Testis (tissue), 2 donors: Measurements from ENCODE around the gene SH2D3A.
"Not testable (repeated sequence)": the region's sequence is repeated elsewhere in the genome, so short reads cannot be mapped to it uniquely, and the experiment has no call there.

ENCODE experiments used
- CTCF ChIP-seq, 3 experiments: fragments of 450-650 bp in 2 of 3; fragments of 200-600 bp in 1 of 3; sonication (generic) in 1 of 3; IDR thresholded peaks; one replicate each; pipeline ENCODE4 v1.5.1; 2016 to 2019; ENCODE audit warnings: antibody characterized with exemption in 3 of 3, mild to moderate bottlenecking in 2 of 3, moderate library complexity in 1 of 3
- POLR2A ChIP-seq: fragments of 450-650 bp; IDR thresholded peaks from one replicate; pipeline ENCODE4 v1.6.1; 2017; ENCODE audit warnings: antibody characterized with exemption, mild to moderate bottlenecking, moderate library complexity

GRCh38 chr19:6800160-6800790, 33.0 kb upstream of the SH2D3A start:
- not testable (repeated sequence) for TF ChIP-seq POLR2A; CTCF (IDR thresholded peaks at IDR 0.05)
